Measurements from ENCODE around the gene CCDC92B.

CCDC92B gene

GRCh38 chr17:2723505-2723996 lies 25.9 kb downstream of the CCDC92B start:
- no peak for DNase-seq (ENCODE audit: insufficient read length, low spot score)
- FAIRE-seq: no peak

DNA sequence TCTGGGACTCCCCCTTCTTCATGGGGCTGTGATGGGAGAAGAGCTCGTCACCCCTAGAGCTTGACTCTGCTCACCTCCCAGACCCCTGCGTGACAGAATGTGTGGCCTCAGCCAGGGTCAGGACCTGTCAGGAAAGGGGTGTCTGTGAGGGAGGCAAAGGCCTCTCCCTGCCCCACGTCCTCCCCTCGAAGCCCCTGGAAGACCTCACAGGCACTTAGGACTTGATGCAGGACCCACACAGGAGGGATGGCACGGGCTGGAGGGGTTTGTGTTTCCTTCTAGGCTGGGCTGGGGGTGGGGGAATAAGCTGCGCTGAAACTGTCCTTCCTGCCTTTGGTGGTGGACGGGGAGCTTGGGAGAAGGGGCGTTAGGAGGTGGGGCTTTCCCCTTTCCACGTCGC lies 26.8 kb downstream of the CCDC92B start:
- FAIRE-seq (no peak), DNase-seq (ENCODE audit: insufficient read length, low spot score) (no peak)

DNA sequence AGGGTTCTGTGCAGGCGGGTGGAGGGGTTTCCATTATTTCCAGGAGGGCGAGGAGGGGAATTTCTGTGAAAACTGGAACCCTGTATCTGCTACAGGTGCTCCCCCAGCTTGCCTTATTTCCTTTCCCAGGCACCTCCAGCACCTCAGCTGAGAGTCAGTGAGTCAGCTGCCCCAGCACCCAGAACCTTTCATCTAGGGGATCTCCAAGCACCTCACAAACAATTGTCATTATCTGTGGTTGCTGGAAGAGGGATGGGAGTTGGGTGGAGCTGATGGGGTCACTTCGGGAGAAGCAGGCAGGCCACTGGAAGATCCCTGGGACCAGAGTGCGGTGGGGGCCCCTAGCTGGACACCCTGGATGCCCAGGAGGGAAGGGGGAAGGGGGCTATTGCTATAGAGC lies 27.8 kb downstream of the CCDC92B start:
- FAIRE-seq (no peak), DNase-seq (ENCODE audit: insufficient read length, low spot score) (no peak)

DNA sequence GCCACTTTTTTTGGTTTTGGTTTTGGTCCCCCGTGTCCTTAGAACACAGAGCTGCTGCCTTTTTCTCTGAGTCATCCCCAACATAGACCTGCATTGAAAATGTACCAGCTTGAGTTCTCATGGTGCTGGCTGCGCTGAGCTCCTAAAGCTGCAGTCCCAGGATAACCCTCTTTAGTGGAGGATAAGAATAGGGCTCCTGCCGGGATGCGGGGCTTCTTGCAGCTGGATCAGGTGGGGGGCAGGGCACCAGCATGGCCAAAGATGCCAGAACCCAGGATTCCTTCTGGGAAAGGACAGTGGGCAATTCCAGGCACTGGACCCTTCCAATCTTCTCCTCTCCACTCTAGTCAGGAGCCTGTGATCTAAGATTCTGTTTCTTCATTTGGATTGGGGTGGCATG lies 29.6 kb downstream of the CCDC92B start:
- FAIRE-seq: no peak
- no peak for DNase-seq (ENCODE audit: insufficient read length, low spot score)

GRCh38 chr17:2718150-2718938 lies 31.1 kb downstream of the CCDC92B start:
- FAIRE-seq: no peak

DNA sequence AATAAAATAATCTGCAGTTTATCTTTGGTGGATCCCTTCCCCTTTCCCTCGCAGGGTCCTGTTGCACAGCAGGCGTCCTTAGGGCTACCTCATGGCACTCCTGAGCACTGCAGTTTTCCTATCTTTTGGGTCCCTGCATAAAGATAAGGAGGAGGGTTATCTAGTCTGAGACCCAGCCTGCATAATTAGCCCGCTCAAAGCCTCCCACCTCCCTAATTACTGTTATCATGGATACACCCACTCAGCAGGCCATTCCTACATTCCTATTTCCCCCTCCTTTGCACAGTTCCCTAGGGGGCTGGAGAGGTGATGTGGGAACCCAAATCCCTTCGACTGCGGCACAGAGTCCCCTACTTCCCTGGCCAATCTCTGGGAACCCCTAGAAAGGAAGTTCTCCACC lies 32.8 kb downstream of the CCDC92B start:
- DNase-seq (ENCODE audit: insufficient read length, low spot score) (no peak), FAIRE-seq (no peak)

More at GRCh38 chr17:2718150-2718938, 31.1 kb downstream of the CCDC92B start:
- DNase-seq (ENCODE audit: insufficient read length, low spot score): no peak

- no peak for DNase-seq (ENCODE audit: insufficient read length, low spot score)
- no peak for FAIRE-seq
These were observed 35.6 kb downstream of the CCDC92B start for GRCh38 chr17:2713881-2714280.

DNA sequence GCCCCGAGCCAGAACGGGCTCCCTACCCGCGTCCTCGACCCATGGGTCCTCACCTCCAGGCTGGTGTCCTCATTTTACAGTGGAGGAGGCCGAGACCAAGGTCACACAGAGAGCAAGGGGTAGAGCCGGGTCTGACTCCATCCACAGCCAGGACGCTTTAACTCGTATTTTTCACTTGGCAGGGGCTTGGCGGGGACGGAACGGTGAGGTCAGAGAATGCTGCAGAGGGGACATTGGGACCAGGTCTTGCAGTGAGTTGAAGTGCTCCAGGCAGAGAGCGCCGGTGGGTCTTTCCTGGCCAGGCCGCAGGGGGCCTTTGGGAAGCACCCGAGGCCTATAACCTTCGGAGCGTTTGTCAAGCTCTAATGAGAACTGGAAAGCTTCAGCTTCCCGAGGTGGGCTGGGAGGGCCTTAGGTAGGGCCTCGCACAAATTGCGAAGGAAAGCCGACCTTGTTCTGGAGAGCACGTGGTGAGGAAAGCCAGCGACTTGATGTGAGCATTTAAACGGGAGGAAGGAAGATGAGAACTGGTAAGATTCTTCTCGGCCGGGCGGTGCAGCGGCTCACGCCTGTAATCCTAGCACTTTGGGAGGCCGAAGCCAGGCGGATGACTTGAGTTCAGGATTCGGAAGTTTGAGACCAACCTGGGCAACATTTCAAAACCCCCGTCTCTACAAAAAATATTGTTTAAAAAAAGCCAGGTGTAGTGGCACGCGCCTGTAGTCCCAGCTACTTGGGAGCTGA lies 37.0 kb downstream of the CCDC92B start:
- FAIRE-seq (peak; percentile 58), DNase-seq (ENCODE audit: insufficient read length, low spot score) (no peak)

DNA sequence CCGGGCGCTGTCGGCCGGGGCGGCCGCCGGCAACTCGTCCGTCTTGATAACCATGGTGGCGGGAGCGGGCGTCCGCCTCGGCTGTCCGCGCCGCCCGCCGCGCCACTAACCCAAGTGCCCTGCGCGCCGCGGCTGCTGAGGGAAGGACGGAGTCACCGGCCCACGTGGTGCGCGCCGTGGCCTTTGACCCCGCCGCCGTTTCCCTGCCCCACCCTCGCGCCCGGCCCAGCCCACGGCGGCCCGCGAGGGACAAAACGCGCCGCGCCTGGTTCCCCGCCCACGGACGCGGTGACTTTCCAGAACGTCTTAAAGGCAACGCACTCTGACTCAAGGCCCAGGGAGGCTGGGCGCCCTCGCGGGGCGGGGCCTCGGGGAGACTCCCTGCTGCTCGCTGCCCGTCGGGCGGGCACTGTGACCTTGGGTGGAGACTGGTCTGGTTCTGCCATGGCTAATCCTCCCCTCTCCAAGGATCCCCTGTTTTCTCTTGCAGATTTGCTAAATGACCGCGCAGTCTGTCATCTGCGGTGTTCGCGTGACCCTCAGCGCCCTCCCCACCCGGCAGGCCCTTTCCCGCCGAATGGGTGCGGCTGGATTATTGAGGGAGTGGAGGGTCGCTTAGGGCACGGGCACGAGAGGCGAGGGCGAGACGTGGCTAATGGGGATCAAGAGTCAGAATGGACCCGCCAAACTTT lies 37.7 kb downstream of the CCDC92B start, which contains the start of gene CLUH:
Gene CLUH, minus strand, starts transcription at position 157 of the 692 bp plus-strand sequence. Its CDS starts 103 bp downstream, at position 54.
- FAIRE-seq: peak; percentile 99
- DNase-seq (ENCODE audit: insufficient read length, low spot score): peak; percentile 99

GRCh38 chr17:2710803-2711607 lies 38.4 kb downstream of the CCDC92B start:
- DNase-seq (ENCODE audit: insufficient read length, low spot score): no peak
- peak; percentile 51 for FAIRE-seq

GRCh38 chr17:2710071-2710802 lies 39.2 kb downstream of the CCDC92B start:
- FAIRE-seq (no peak), DNase-seq (ENCODE audit: insufficient read length, low spot score) (no peak)

GRCh38 chr17:2709183-2709661 lies 40.2 kb downstream of the CCDC92B start:
- no peak for FAIRE-seq
- no peak for DNase-seq (ENCODE audit: insufficient read length, low spot score)

GRCh38 chr17:2708585-2709182 lies 40.8 kb downstream of the CCDC92B start:
- DNase-seq (ENCODE audit: insufficient read length, low spot score): no peak
- no peak for FAIRE-seq

- peak; percentile 42 for DNase-seq (ENCODE audit: insufficient read length, low spot score)
- no peak for FAIRE-seq
These were observed 41.5 kb downstream of the CCDC92B start for GRCh38 chr17:2707721-2708584.

DNA sequence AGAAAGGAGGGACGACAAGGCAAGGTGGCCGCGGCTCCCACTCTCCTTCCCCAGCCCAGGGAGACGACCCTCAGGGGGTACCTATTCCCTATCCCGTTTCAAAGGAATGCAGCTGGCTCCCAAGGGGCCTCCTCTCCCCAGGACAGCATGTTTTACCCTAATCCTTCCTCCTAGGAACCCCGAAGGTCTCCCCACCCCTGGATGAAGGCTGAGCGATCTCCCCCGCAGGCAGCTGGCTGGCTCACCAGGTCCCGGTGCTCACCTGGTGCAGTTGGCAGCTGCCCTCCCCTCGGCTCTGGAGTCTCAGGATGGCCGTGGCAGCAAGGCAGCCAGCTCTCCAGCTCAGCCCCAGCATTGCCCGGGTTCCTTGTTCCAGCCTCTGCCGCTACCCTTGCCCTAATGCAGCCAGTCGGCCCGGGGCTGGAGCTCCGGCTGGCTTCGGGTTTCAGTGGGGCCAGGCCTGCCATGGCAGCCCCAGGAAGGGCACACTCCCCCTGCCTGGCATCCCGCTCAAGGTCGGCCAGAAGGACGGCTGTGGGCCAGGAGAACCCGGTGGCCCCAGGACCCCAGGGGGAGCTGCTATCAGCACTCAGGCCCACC lies 42.4 kb downstream of the CCDC92B start:
- no peak for FAIRE-seq

DNA sequence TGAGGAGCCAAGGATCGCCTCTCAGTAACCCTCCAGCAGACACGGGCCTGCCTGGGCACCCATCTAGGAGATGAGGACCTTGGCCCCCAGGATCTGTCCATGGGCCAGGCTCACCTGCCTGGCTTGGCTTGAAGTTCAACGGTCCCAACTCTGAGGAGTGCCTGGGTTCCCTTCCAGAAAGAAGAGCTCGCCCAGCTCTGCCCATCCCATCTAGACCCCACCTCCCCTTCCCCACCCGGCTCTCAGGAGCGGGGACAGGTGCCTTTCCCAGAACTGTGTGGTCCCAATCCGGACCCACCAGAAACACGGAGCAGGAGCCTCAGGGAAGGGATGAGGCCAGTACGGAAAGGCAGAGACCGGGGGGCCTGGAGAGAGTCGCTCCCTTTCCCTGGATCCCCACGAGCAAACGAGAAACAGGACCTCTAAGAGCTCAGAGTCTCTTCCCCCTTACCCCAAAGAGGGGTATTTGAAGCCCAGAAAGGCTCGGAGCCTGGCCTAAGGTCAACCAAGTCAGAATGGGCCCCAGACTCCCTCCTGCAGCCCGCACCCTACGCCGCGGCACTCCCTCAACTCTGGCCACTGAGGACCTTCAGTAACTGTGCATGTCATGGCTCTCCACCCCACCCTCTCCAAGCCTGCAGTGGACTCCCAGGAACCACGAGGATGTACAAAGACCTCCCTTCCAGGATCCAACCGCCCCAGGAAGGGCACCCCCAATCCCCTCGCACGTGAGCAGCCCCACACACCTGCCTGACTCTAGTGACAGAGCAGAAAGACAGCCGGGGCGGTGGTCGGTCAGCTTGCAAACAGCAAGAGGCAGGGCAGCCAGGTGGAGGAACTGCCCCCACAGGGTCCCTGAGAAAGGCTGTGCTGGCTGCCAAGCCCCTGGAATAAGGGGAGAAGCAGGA lies 43.3 kb downstream of the CCDC92B start:
- no peak for FAIRE-seq

More for the DNA sequence above, 42.4 kb downstream of the CCDC92B start:
- DNase-seq (ENCODE audit: insufficient read length, low spot score): no peak

GRCh38 chr17:2705263-2705662 lies 44.2 kb downstream of the CCDC92B start:
- DNase-seq (ENCODE audit: insufficient read length, low spot score) (no peak), FAIRE-seq (no peak)

More for the DNA sequence above, 43.3 kb downstream of the CCDC92B start:
- no peak for DNase-seq (ENCODE audit: insufficient read length, low spot score)
